Measurements from ENCODE around the gene CLSTN2.
A peak's percentile ranks its signal among the peaks of the same experiment; 100 is the strongest.

The CLSTN2 gene

DNA sequence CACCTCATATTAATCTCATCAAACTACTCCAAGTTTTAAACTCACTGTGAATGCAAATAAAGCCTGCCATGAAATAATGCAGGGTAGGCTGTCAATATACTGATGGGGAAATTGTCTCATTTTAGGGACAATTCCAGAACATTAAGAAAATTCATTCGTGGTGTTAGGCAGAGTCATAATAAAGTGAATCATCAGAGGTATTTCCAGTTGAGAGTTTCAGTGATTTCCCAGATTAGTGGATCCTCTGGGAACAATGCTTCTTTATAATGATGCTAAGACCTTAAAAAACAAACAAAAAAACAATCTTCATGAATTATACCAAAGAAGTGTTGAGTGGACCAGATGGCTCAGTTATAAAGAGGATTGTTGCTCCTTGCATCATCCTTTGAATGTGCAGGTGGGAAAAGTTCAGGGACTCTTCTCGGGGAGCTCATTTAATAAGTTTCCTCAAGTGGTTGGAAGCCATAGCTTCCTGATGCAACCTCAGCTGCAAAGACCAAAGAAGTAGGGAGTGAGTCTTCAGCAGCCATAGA is 381.9 kb downstream of the CLSTN2 start:
- Mint-ChIP-seq H3K4me3 (no peak overlapping the region), H3K4me1 (no peaks in the 10 kb centered on the region), H3K9me3 (no peaks in the 10 kb centered on the region), H3K27ac (peak overlapping the region in 1 of 2 donors; percentile 10), H3K27me3 (peaks cover 33% of the 10 kb centered on the region)
- ATAC-seq = no peak
- no peak for DNase-seq

DNA sequence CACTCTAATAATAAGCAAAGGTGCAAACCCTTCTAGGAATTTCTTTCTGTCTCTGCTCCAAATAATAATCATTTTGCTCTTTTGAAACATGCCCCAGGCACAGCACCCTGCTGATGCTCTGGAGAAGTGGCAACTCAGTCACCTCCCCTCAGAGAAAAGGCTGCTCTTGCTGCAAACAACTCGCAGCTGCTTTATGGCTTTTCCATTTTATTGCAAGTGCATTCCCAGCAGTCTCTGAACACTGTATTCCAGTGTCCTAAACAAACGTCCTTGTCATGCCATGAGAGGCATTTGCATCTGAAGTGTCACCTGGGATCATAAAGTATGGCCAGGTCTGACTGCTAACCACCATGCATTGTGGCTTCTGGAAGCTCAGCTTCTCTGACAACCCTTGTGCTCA is 384.8 kb downstream of the CLSTN2 start:
- Mint-ChIP-seq H3K4me3 (no peak overlapping the region), H3K27me3 (peaks cover 35% of the 10 kb centered on the region), H3K27ac (no peak overlapping the region), H3K4me1 (no peaks in the 10 kb centered on the region), H3K9me3 (no peaks in the 10 kb centered on the region)
- DNase-seq = no peak
- no peak for ATAC-seq

DNA sequence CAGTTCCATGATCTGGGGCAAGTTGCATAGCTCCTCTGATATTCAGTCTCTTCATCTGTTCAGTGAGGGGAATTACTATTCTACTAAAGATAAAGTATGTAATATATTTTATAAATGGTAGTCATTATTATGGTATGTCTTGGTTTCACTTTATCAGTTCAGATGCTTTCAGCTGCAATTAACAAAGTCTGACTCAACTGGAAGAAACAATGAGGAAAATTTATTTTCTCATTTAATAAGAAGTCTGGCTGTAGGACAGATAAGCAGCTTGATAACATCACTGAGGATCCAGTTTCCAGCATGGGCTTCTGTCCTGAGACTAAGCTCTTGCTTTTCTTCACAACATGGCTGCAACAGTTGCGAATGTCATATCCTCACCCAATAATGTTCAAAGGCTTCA is 388.6 kb downstream of the CLSTN2 start:
- peaks cover 22% of the 10 kb centered on the region for H3K27me3 Mint-ChIP-seq
- ATAC-seq (no peak), DNase-seq (no peak)
- H3K27ac Mint-ChIP-seq = no peak overlapping the region
- no peaks in the 10 kb centered on the region for H3K9me3 Mint-ChIP-seq
- H3K4me3 Mint-ChIP-seq = no peak overlapping the region
- no peaks in the 10 kb centered on the region for H3K4me1 Mint-ChIP-seq

DNA sequence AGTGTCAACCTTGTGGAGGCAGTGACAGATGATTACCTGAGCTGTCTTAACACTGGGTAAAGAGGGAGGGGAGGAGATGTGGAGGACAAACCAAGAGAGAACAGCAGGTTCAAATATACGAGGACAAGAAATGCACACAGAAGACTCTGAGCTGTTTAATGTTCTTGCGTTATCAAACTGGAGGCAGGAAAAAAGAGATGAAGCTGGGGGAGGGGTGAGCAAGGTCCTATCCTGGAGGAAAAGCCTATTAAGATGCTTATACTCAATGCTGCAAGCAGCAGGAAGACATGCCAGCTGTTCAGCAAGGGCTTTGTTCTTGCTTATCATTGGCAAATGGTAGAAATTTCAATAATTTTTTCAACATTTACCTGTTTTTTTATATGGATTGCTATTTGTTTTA is 397.1 kb downstream of the CLSTN2 start:
- DNase-seq = no peak
- Mint-ChIP-seq H3K27ac (no peak overlapping the region), H3K4me3 (no peak overlapping the region), H3K4me1 (no peaks in the 10 kb centered on the region), H3K27me3 (peaks cover 22% of the 10 kb centered on the region), H3K9me3 (no peaks in the 10 kb centered on the region)
- no peak for ATAC-seq

DNA sequence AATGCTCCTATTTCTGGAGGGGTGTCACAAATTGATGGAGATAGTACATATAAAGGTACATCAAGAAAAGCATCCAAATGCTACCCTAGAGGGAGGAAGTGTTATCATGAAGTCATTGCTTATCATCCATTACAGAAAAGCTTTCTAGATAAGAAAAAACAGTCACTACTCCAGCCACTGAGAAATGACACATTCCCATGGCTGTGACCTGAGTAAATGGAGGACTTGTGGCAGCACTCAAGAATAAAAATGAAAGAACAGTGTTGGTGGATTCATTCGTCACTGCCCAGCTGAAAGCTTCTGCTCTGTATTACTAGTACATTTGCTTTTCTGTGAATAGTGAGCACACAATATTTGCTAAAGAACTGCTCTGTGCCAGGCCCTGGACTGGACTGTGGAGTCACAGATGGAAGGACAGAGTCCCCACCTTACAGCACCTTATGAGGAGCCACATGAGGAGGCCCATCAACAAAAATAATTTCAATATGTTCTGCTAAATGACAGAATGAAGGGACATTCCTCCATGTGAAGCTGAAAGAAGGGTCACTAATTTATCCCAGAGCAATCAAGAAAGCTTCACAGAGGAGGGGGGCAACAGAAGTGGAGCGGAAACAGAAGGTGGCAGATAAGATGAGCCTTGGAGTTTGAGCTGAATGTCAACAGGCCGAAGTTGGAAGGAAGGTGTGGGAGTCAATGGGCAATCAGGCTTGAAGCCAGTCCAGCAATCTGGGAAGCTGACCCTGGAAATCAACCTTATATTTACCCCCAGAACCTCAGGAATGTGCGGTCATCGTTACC is 399.3 kb downstream of the CLSTN2 start:
- Mint-ChIP-seq H3K9me3 (no peaks in the 10 kb centered on the region), H3K27ac (no peak overlapping the region), H3K27me3 (peaks cover 22% of the 10 kb centered on the region), H3K4me1 (no peaks in the 10 kb centered on the region), H3K4me3 (no peak overlapping the region)
- ATAC-seq = no peak
- DNase-seq = no peak

DNA sequence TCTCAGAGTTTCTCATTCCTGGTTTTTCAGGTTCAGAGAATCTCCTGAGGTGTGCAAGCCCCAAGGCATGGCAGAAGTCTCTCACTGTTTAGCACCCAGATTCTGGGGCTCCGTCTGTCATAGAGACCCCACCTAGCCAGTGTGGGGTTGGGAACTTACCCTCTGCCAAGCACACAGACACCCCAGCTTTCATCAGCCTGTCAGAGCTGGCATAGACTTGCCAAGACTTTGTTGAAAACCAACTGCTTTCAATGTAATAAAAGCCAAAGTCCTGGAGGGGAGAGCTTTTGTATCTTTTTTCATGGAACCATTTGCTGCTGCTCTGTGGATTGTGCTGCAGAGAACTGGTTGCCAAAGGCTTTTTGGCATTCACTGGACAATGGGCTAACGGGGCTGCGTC is 401.5 kb downstream of the CLSTN2 start:
- H3K4me1 Mint-ChIP-seq = no peaks in the 10 kb centered on the region
- no peak overlapping the region for H3K27ac Mint-ChIP-seq
- peaks cover 22% of the 10 kb centered on the region for H3K27me3 Mint-ChIP-seq
- no peaks in the 10 kb centered on the region for H3K9me3 Mint-ChIP-seq
- no peak overlapping the region for H3K4me3 Mint-ChIP-seq
- no peak for DNase-seq
- no peak for ATAC-seq

DNA sequence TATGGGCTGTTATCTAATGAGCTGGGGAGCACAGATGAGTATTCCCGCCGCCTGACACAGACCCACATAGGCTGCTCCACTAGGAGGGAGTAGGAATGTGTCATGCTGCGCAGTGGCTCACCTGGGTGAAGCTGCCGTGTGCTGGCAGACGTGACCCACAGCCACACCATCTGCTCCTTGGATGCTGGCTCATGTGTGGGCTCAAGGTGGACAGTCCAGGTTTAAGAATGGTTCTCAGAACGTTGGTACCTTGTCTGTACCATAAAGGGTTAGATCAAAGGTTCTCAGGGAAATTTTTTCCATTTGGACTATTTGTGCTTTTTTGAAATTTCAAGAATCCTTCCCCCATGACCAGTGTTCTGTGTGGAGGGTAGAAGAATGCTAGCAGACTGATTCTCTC is 403.9 kb downstream of the CLSTN2 start:
- no peaks in the 10 kb centered on the region for H3K4me1 Mint-ChIP-seq
- no peak overlapping the region for H3K27ac Mint-ChIP-seq
- H3K4me3 Mint-ChIP-seq = no peak overlapping the region
- peaks cover 13% of the 10 kb centered on the region for H3K27me3 Mint-ChIP-seq
- DNase-seq (no peak), ATAC-seq (no peak)
- H3K9me3 Mint-ChIP-seq = no peaks in the 10 kb centered on the region

DNA sequence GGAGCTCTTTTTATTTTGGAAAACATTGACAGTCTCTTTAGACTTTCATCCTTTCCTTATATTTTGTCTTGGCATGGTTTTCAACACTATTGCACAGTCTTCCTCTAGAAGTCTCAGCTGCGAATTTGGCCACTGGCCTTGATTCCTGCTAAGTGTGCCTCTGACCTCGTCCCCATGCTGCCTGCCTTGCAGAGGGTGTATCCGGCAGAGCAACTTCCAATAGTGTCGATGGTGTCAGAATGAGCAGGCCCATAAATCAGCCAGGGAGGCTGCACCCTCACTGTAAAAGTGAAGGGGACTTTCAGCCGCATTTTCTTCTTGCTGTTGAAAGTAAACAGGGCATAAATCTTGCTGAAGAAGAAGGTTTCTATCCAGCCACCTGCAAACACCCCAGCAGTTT is 406.2 kb downstream of the CLSTN2 start:
- no peak overlapping the region for H3K27ac Mint-ChIP-seq
- H3K4me1 Mint-ChIP-seq = no peaks in the 10 kb centered on the region
- no peaks in the 10 kb centered on the region for H3K9me3 Mint-ChIP-seq
- DNase-seq (no peak), ATAC-seq (no peak)
- no peak overlapping the region for H3K4me3 Mint-ChIP-seq
- H3K27me3 Mint-ChIP-seq = no peaks in the 10 kb centered on the region

DNA sequence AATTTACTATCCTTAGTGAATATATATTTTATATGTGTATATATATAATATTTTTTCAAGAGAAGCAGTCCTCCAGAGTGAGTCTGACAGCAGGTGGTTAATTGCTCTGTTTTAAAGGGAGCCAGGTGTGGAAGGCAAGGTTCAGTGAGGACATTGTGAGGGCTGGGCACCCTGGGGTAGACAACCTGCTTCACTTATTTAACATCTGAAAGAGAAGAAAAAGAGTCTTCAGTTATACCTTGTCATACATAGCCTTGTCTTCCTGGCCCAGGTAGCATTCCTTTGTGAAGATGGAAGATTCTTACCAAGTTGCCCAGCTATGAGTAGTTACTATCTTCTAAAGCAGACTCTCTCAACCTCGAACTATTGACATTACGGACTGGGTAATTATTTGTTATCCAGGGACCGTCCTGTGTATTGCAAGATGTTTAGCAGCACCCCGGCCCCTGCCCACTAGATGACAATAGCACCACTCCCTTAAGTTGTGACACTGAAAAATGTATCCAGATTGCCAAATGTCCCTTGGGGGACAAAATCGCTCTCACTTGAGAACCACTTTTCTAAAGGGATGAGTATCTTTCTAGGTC is 406.9 kb downstream of the CLSTN2 start:
- ATAC-seq = no peak
- no peak overlapping the region for H3K4me3 Mint-ChIP-seq
- no peaks in the 10 kb centered on the region for H3K9me3 Mint-ChIP-seq

DNA sequence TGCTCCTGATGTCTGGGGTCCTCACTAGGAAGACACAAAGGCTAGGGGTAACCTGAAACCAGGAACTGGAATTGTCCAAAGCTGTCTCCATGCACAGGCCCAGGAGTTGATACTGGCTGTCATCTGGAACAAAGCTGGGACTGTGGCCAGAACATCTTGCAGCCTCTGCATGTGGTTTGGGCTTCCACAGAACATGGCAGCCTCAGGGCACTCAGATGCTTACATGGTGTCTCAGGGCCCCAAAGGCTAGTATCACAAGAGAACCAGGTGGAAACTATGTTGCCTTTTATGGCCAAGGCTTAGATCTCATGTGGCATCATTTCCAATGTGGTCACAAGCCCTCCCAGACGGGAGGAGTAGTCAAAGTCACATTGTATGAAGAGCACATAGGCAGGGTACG is 407.7 kb downstream of the CLSTN2 start:
- DNase-seq (no peak), ATAC-seq (no peak)
- no peak overlapping the region for H3K27ac Mint-ChIP-seq
- H3K27me3 Mint-ChIP-seq = no peaks in the 10 kb centered on the region
- H3K9me3 Mint-ChIP-seq = no peaks in the 10 kb centered on the region
- no peaks in the 10 kb centered on the region for H3K4me1 Mint-ChIP-seq
- H3K4me3 Mint-ChIP-seq = no peak overlapping the region

More for the DNA sequence above, 406.9 kb downstream of the CLSTN2 start:
- no peaks in the 10 kb centered on the region for H3K4me1 Mint-ChIP-seq
- DNase-seq = no peak
- no peak overlapping the region for H3K27ac Mint-ChIP-seq
- H3K27me3 Mint-ChIP-seq = no peaks in the 10 kb centered on the region

DNA sequence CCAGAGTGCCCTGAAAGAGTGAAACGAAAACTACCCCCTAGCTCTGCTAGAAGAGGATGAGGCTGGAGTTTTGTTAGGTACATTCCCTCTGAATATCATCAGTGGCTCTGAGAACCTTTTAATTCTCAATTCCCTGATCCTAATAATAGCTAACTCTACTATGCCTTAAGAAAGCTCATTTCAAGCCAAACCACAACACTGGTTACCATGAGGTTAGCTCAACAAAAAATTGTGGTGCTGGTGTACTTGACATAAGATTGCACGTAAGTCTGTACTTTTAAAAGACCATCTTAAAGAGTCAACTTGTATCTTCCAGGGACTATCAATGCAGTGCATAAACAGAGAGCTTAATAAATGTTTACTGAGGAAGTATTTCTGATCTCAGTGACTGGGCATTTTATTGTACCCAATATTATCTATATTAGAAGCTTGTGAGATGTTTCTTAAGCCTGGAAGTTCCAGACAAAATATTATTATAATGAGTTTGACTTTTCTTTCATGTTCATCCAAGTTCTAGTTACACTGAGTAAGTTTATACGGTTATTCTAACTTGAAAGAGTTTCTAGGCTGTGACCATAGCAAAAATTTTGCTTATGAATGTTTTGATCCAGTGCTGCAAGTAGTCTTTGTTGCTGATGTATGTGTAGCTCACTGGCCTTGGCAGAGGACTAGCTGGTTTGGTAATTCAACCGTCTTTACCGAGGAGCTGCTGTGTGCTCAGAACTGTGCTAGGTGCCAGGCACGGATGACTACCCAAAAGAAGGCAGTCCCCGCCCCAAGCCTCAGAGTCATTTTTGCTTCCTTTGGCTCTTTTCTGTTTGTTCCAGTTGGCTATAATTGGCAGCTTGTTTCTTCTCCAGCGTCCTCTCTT is 408.5 kb downstream of the CLSTN2 start:
- no peaks in the 10 kb centered on the region for H3K4me1 Mint-ChIP-seq
- H3K27ac Mint-ChIP-seq = no peak overlapping the region
- DNase-seq = no peak
- H3K27me3 Mint-ChIP-seq = no peaks in the 10 kb centered on the region
- no peak overlapping the region for H3K4me3 Mint-ChIP-seq
- no peaks in the 10 kb centered on the region for H3K9me3 Mint-ChIP-seq
- no peak for ATAC-seq

DNA sequence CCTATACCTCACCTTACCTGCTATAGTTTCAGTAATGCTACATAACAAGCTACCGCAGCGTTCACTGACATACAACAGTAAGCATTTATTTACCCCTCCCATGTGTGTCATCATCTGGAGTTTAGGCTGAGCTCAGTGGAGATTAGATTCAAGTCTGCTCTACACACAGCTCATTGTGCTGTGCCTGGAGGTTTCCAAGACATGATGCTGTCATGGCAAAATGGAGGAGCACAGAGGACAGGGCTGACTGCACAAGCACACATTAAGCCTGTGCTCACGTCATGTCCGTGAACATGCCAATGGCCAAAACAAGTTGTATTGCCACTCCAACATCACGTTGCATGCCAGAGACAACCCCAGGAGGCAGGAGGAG is 409.1 kb downstream of the CLSTN2 start:
- Mint-ChIP-seq H3K4me3 (no peak overlapping the region), H3K9me3 (peaks cover 0 to 4% of the 10 kb centered on the region in 2 donors), H3K4me1 (no peaks in the 10 kb centered on the region), H3K27me3 (no peaks in the 10 kb centered on the region), H3K27ac (no peak overlapping the region)
- ATAC-seq (peak; percentile 20), DNase-seq (no peak)

DNA sequence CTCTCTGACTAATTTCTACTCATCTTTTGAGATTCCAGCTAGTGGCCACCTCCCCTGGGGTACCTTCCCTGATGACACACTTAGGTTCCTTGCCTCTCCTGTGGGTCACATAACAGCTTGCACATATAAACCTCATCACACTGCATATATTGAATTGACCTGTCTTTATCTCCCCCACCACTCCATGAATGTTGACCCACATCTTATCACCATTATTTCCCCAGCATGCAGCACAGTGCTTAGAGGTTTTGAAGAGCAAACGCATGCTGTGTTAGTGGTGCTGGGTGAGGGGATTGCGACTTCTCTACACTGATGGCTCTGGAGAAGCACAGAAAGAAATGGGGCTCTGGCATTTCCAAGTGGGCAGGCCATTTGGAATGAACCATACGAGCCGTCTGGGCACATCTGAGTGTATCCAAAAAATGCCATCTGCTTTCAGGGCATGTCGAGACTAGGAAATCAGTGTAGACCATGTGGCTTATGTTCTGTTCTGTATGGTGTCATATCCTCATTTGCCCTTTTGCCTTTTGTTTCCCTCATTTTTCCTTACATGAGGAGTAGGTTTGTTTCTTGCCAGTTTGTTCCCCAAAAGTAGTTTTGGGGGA is 409.7 kb downstream of the CLSTN2 start:
- no peaks in the 10 kb centered on the region for H3K4me1 Mint-ChIP-seq
- no peak for ATAC-seq
- H3K9me3 Mint-ChIP-seq = peaks cover 0 to 5% of the 10 kb centered on the region in 2 donors
- no peak for DNase-seq
- no peaks in the 10 kb centered on the region for H3K27me3 Mint-ChIP-seq
- no peak overlapping the region for H3K4me3 Mint-ChIP-seq
- H3K27ac Mint-ChIP-seq = no peak overlapping the region

DNA sequence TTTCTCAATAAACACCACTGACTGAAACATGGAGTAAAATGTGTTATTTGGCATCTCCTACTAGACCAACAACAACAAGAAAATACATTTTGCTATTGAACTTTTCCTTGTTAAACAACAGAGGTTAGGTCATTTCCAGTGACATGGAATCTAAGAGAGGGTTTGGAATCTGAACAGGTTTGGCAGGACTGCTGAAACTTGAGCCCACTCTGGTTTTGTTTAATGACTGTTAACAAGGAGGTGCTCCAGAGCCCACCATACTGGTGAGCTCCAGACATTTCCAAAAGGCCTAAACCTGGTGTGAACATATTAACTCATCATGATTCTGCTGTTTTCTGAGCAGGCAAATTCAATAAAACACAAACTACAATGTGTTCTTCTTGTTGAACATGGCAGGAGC is 412.2 kb downstream of the CLSTN2 start:
- H3K4me1 Mint-ChIP-seq = no peaks in the 10 kb centered on the region
- no peaks in the 10 kb centered on the region for H3K27me3 Mint-ChIP-seq
- DNase-seq = no peak
- H3K4me3 Mint-ChIP-seq = no peak overlapping the region
- no peak overlapping the region for H3K27ac Mint-ChIP-seq
- peaks cover 0 to 5% of the 10 kb centered on the region in 2 donors for H3K9me3 Mint-ChIP-seq
- ATAC-seq = no peak

DNA sequence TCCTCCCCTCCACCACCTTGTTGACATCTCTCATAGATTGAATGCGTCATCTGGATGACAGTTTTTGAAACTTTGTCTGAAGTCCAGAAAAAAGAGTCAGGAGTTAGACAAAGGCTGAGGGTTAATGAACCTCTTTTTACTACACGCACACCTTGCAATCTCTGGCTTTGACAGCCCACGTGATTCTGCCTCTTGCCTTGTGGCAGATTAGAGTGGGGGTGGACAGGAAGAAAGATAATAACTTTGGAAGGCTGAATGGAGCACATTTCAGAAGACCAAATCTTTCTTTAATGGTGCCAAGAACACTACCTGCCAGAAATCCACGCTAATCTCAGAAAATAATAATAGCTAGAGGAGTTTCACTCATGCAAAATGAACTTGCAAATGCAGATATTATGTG is 415.0 kb downstream of the CLSTN2 start:
- no peak overlapping the region for H3K27ac Mint-ChIP-seq
- no peaks in the 10 kb centered on the region for H3K4me1 Mint-ChIP-seq
- ATAC-seq = no peak
- H3K27me3 Mint-ChIP-seq = no peaks in the 10 kb centered on the region
- peaks cover 0 to 5% of the 10 kb centered on the region in 2 donors for H3K9me3 Mint-ChIP-seq
- DNase-seq = no peak
- H3K4me3 Mint-ChIP-seq = no peak overlapping the region

Data from stimulated activated naive CD8-positive, alpha-beta T cell treated with anti-CD3 and anti-CD28 coated beads, Interleukin-15, amount 100 ng/mL, for 72 hours (primary cell).